Measurements from ENCODE around the gene GRIK2. TPM values are rescaled to one million over a fixed set of nuclear protein-coding genes. Genes with fewer than 3 reads are reported as not detected.

GRIK2 gene
- total RNA-seq, 1 donor from 2014 or later, result 2.5 TPM

GRCh38 chr6:101401792-101402621, 8.5 kb downstream of the GRIK2 start:
- Mint-ChIP-seq H3K36me3 (ENCODE audit: low read depth, unreplicated experiment) (no peaks in the 10 kb centered on the region), H3K27me3 (ENCODE audit: low read depth, unreplicated experiment) (peaks cover 47% of the 10 kb centered on the region), H3K27ac (ENCODE audit: unreplicated experiment) (no peak overlapping the region), H3K4me3 (ENCODE audit: unreplicated experiment) (peak overlapping the region; percentile 81), H3K4me1 (ENCODE audit: low read depth, unreplicated experiment) (peaks cover 8% of the 10 kb centered on the region), H3K9me3 (ENCODE audit: unreplicated experiment) (peaks cover 2% of the 10 kb centered on the region)
- H3K9me3 ChIP-seq (ENCODE audit: insufficient read depth, low read depth, low read length), result no peaks in the 10 kb centered on the region
- H3K4me1 ChIP-seq (ENCODE audit: insufficient read depth, low read length), result peaks cover 6% of the 10 kb centered on the region
- H3K79me2 ChIP-seq (ENCODE audit: insufficient read depth, low read length), result no peaks in the 10 kb centered on the region
- no peaks in the 10 kb centered on the region for H3K36me3 ChIP-seq (ENCODE audit: insufficient read depth, low read length)
- TF ChIP-seq CTCF (IDR thresholded peaks at IDR 0.05; ENCODE audit: insufficient read depth, low read depth, low read length), result no peak
- TF ChIP-seq EZH2 (IDR thresholded peaks at IDR 0.05; ENCODE audit: insufficient read depth, low read length), result no peak
- no peaks in the 10 kb centered on the region for H4K20me1 ChIP-seq (ENCODE audit: insufficient read depth, low read length)
- H3K4me3 ChIP-seq (ENCODE audit: insufficient read depth, low read depth, low read length), result peak overlapping the region; percentile 51
- H2AFZ ChIP-seq (ENCODE audit: low read depth, low read length), result peak overlapping the region; percentile 80
- H3K9ac ChIP-seq (ENCODE audit: low read length), result peak overlapping the region; percentile 11
- no peak for DNase-seq (ENCODE audit: low read depth)
- FAIRE-seq, result no peak
- H3K4me2 ChIP-seq (ENCODE audit: low read length), result peak overlapping the region; percentile 93
- H3K27ac ChIP-seq (ENCODE audit: low read depth, low read length), result no peak overlapping the region
- peaks cover 43% of the 10 kb centered on the region for H3K27me3 ChIP-seq (ENCODE audit: insufficient read depth, low read length)

GRCh38 chr6:101402622-101403031, 9.1 kb downstream of the GRIK2 start:
- H3K27ac ChIP-seq (ENCODE audit: low read depth, low read length), result no peak overlapping the region
- peaks cover 6% of the 10 kb centered on the region for H3K4me1 ChIP-seq (ENCODE audit: insufficient read depth, low read length)
- H3K4me3 ChIP-seq (ENCODE audit: insufficient read depth, low read depth, low read length), result peak overlapping the region; percentile 51
- peaks cover 43% of the 10 kb centered on the region for H3K27me3 ChIP-seq (ENCODE audit: insufficient read depth, low read length)
- TF ChIP-seq EZH2 (IDR thresholded peaks at IDR 0.05; ENCODE audit: insufficient read depth, low read length) (no peak), CTCF (IDR thresholded peaks at IDR 0.05; ENCODE audit: insufficient read depth, low read depth, low read length) (no peak)
- Mint-ChIP-seq H3K4me3 (ENCODE audit: unreplicated experiment) (peak overlapping the region; percentile 81), H3K9me3 (ENCODE audit: unreplicated experiment) (peaks cover 2% of the 10 kb centered on the region), H3K4me1 (ENCODE audit: low read depth, unreplicated experiment) (peaks cover 8% of the 10 kb centered on the region), H3K27me3 (ENCODE audit: low read depth, unreplicated experiment) (peaks cover 47% of the 10 kb centered on the region), H3K27ac (ENCODE audit: unreplicated experiment) (no peak overlapping the region), H3K36me3 (ENCODE audit: low read depth, unreplicated experiment) (no peaks in the 10 kb centered on the region)
- FAIRE-seq (no peak), DNase-seq (ENCODE audit: low read depth) (no peak)
- H3K79me2 ChIP-seq (ENCODE audit: insufficient read depth, low read length), result no peaks in the 10 kb centered on the region
- peak overlapping the region; percentile 93 for H3K4me2 ChIP-seq (ENCODE audit: low read length)
- H3K36me3 ChIP-seq (ENCODE audit: insufficient read depth, low read length), result no peaks in the 10 kb centered on the region
- H2AFZ ChIP-seq (ENCODE audit: low read depth, low read length), result peak overlapping the region; percentile 80
- H3K9ac ChIP-seq (ENCODE audit: low read length), result no peak overlapping the region
- no peaks in the 10 kb centered on the region for H4K20me1 ChIP-seq (ENCODE audit: insufficient read depth, low read length)
- H3K9me3 ChIP-seq (ENCODE audit: insufficient read depth, low read depth, low read length), result no peaks in the 10 kb centered on the region
